Erythroblast (primary cell): ENCODE data around the gene MINDY4B.

Source experiments
- GATA1 ChIP-seq: IDR thresholded peaks from 2 replicates; pipeline ENCODE4 v1.6.1; 2011; ENCODE audit warnings: low read depth, mild to moderate bottlenecking, control low read depth, low read length, moderate library complexity
- POLR2A ChIP-seq: IDR thresholded peaks from 2 replicates; pipeline ENCODE4 v1.6.1; 2011; ENCODE audit warnings: mild to moderate bottlenecking, low read length

DNA sequence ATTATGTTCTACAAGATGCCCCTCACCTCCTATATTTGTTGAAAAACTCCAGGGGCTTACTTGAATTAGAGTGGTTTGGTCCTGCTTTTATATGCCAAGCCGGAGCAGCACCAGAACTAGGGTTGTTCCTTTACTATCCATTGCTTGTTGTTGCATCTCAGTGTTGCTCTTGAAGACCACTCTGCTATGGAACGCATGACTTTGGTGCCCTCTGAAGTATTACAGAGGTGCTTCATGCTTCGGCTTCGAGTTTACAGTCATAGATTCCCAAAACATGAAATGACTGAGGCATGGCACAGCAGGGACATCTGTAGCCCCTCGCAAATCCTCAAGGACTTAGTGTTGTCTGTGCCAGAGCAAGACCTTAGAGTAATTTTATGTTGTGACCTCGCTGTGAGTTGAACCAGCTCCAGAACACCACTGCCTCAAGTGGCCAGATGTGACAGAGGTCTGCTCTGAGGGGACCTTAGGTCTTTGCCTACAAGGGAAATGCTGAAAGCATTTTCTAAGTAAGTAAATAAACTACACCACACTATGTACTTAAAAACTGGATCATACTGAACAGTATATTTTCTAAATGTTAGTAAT, 75.1 kb downstream of the MINDY4B start:
- TF ChIP-seq POLR2A (no peak), GATA1 (no peak)
